AG09309 (cell line): ENCODE measurements around the gene CCDC17.
"Not testable (repeated sequence)": the region's sequence is repeated elsewhere in the genome, so short reads cannot be mapped to it uniquely, and the experiment has no call there.

Experiments
- DNase-seq: peaks from one replicate; pipeline ENCODE4 v3.0.0-alpha.2; 2010; ENCODE audit warnings: low read depth
- H3K4me3 ChIP-seq: 2 replicates; pipeline ENCODE4 v1.5.1; 2011; ENCODE audit warnings: mild to moderate bottlenecking, low read depth, low read length, moderate library complexity; ENCODE audit not compliant: control insufficient read depth
- CTCF ChIP-seq: IDR thresholded peaks from 2 replicates; pipeline ENCODE4 v1.5.1; 2011; ENCODE audit warnings: mild to moderate bottlenecking, low read depth, low read length, inconsistent platforms; ENCODE audit not compliant: insufficient read depth, control insufficient read depth; ENCODE audit errors: missing control alignments

The CCDC17 gene

GRCh38 chr1:45615885-45616284 lies 8.0 kb downstream of the CCDC17 start:
- no peak overlapping the region for H3K4me3 ChIP-seq
- TF ChIP-seq CTCF, result no peak
- no peak for DNase-seq

- no peak overlapping the region for H3K4me3 ChIP-seq
- no peak for TF ChIP-seq CTCF
- no peak for DNase-seq
These were observed 10.8 kb downstream of the CCDC17 start for GRCh38 chr1:45612941-45613579.

- H3K4me3 ChIP-seq, result no peak overlapping the region
- no peak for TF ChIP-seq CTCF
- DNase-seq, result no peak
These were observed 13.1 kb downstream of the CCDC17 start for GRCh38 chr1:45610589-45611226.

GRCh38 chr1:45608175-45609156 lies 15.4 kb downstream of the CCDC17 start:
- no peak for DNase-seq

GRCh38 chr1:45607404-45608074 lies 16.3 kb downstream of the CCDC17 start:
- no peak for DNase-seq
- TF ChIP-seq CTCF, result no peak
- H3K4me3 ChIP-seq, result no peak overlapping the region

More at GRCh38 chr1:45608175-45609156, 15.4 kb downstream of the CCDC17 start:
- no peak for TF ChIP-seq CTCF
- H3K4me3 ChIP-seq, result no peak overlapping the region

GRCh38 chr1:45604239-45604638 lies 19.6 kb downstream of the CCDC17 start:
- DNase-seq, result no peak
- H3K4me3 ChIP-seq, result no peak overlapping the region
- no peak for TF ChIP-seq CTCF

- DNase-seq, H3K4me3 ChIP-seq: not testable (repeated sequence)
These were observed 27.1 kb downstream of the CCDC17 start for GRCh38 chr1:45596765-45597164.
